ENCODE measurements around the gene FRMD4A.

The FRMD4A gene

GRCh38 chr10:14294347-14295059, 36.2 kb downstream of the FRMD4A start:
- no peak for DNase-seq (ENCODE audit: low read depth, low spot score)

DNA sequence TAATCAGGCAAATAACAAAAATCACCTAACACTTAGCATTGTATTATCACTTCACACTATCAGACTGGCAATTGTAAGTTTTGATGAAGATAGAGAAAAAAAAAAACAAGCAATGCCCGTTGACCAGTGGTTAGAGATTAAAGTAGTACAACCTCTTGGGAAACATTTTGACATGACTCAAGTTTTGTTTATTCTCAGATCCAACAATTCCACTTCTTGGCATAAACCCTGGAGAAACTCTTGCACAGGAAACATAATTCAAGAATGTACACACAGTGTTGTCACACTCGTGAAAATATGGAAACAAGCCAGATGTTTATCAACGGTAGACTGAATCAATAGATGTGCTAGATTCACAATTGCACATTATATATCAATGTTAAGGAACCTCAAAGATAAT, 37.2 kb downstream of the FRMD4A start:
- no peak for DNase-seq (ENCODE audit: low read depth, low spot score)

DNA sequence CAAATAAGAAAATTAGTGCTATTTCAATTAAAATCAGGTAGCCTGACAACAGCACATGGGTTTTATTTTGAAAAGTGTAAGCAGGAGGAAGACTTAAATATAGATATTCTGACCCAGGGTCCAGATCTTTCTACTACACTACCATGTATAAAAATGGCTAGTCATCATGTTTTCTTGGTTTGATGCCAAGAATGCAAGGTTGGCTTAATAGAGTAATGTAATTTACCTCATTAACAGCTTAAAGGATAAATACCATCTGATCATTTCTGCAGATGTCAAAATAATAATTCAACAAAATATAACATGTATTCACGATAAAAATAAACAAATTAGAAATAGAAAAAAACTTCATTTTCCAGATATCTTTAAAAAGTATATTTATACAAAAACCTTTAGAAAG, 39.4 kb downstream of the FRMD4A start:
- DNase-seq (ENCODE audit: low read depth, low spot score) = no peak

- no peak for DNase-seq (ENCODE audit: low read depth, low spot score)
These were observed 44.7 kb downstream of the FRMD4A start for GRCh38 chr10:14285941-14286560.

GRCh38 chr10:14282276-14282675, 48.4 kb downstream of the FRMD4A start:
- DNase-seq (ENCODE audit: low read depth, low spot score) = no peak

GRCh38 chr10:14278533-14278932, 52.2 kb downstream of the FRMD4A start:
- no peak for DNase-seq (ENCODE audit: low read depth, low spot score)

DNA sequence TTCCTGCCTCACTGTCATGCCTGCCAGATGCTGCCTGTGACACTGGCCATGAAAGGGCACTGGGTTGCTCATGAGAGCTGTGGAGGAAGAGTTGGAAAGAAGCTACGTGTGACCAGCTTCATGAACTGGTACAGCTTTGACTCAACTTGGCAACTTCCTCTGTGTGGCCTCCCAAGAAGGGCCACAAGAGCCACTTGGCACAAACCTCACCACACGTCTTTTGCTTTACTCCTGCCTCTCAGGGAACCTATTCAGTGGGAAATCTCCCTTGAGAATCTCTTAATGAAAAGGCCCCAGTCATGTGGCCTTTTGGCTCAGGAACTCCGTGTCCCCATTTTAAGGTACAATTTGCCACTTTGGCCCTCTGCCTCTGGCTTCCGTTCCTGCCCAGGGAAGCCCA, 54.5 kb downstream of the FRMD4A start:
- DNase-seq (ENCODE audit: low read depth, low spot score) = no peak

DNA sequence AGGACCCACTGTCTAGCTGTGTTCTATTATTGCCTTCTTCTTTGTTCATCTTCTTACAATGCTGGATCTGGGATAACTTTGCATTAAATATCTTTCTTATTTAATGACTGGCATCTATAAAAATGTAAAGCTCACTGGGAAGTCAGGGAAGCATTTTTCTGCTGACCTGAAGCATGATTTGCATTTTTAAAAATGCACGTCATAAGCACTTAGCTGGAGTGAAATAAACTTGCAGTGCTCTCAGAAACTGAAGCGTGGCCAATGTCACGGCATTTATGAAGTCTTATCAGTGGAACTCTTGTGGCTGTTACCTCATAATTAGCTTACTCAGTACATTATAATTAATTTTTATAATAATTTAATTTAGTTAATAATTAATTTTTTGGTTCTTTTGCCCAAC, 59.1 kb downstream of the FRMD4A start:
- no peak for DNase-seq (ENCODE audit: low read depth, low spot score)

DNA sequence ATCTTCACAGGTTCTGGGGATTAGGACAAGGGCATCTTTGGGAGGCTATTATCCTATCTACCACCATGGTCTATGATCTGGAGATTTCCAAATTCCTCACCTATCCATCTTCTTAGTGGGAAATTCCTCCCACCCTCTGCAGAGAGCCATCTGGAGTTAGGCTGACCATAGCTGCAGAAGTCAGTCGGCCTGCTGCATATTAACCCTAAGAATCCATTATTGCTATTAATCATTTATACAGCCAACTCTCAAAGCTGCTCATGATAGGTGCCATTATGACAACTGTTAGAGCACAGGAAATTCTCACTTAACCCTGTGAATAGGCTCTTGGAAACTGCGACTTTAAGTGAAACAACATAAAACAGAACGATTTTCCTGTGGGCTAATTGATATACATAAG, 60.4 kb downstream of the FRMD4A start:
- no peak for DNase-seq (ENCODE audit: low read depth, low spot score)

GRCh38 chr10:14265709-14266108, 65.0 kb downstream of the FRMD4A start:
- no peak for DNase-seq (ENCODE audit: low read depth, low spot score)

GRCh38 chr10:14262836-14263425, 67.8 kb downstream of the FRMD4A start:
- DNase-seq (ENCODE audit: low read depth, low spot score) = no peak

DNA sequence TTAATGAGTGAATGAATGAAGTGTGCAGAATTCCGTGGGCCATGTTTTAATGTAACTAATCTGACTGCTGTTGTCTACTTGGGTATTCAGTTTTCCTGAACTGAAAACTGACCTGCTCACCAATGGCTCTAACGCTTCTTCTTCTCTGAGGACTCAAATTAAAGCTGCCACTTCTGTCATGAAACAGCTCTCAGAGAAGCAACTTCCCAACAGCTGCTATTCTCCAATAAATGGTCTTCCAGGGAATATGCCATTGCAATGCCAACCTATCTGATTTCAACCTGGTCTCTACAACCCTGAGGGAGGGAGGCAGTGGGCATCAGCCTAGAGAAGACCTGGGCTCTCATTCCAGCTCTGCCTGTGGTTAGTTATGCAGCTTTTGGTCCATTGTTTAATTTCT, 69.4 kb downstream of the FRMD4A start:
- DNase-seq (ENCODE audit: low read depth, low spot score) = no peak

GRCh38 chr10:14259696-14260566, 70.8 kb downstream of the FRMD4A start:
- DNase-seq (ENCODE audit: low read depth, low spot score) = no peak

DNA sequence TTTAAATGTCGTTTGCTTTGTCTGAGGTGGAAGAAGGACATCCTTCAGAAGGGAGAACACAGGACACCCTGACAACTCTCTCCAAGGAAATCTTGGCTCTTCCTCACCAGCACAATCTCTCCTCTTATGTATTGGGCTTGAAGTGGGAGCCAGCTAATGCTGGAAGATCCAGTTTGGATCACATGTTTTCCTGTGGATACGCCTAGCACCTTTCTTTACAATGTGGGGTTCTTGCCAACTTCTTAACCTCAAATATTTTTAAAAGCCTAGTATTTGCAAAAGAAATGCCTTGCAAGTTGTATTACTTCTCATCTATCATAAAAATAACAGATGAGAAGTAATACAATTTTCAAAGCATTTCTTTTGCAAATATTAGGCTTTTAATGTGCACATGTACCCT, 76.4 kb downstream of the FRMD4A start:
- no peak for DNase-seq (ENCODE audit: low read depth, low spot score)

GRCh38 chr10:14253711-14254110, 77.0 kb downstream of the FRMD4A start:
- DNase-seq (ENCODE audit: low read depth, low spot score) = no peak

- no peak for DNase-seq (ENCODE audit: low read depth, low spot score)
These were observed 77.6 kb downstream of the FRMD4A start for GRCh38 chr10:14253079-14253478.

GRCh38 chr10:14250496-14251076, 80.1 kb downstream of the FRMD4A start:
- no peak for DNase-seq (ENCODE audit: low read depth, low spot score)

DNA sequence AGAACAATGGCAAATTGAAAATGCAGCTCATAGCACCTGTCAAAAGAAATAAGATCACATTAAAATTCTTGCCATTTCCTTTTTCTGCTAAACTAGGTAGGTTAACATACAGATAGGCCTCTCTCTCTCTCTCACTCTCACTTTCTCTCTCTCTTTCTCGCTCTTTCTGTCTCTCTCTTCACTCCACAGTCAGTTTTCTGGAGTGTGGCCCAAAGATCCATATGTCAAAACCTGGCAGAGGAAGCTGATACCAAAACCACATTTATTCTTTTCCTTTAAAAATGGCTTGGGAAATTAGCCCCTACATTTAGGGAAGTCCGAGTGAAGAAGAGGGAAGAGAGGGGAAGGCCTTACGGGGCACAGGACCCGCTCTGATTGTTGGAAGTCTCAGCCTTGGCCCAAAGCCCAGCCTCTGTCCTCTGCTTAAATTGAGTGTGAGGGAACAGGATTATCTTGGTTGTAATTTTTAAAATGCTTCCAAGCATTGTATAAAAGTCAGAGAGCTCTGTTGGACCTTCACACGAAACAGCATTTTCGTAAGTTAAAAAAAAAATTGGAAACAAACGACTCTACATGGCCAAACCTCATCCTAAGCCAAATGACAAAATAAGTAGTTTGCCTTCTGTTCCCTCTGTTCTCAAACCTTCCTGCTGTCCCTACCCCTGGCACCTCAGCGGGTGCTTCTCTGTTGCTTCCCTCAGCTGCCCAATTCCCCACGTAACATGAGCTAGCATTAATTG, 83.2 kb downstream of the FRMD4A start:
- DNase-seq (ENCODE audit: low read depth, low spot score) = no peak

DNA sequence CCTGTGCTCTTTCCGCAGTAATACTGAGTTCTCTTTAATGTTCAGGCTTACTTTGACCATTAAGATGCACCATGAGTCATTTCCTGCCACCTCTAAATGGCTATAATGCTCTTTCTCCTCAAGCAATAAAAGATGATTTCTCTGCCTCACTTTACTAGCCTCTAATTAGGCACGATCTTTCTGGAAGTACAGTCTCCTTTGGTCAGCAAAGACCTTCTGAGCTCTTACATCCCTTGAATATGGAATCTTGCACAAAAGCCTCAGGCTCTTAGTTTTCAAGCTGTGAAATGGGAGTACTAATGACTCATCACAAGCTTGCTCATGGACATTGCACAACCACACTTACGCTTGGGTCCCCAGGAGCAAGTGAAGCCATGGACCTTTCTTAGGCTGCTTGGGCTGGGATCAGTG, 85.9 kb downstream of the FRMD4A start:
- no peak for DNase-seq (ENCODE audit: low read depth, low spot score)

- no peak for DNase-seq (ENCODE audit: low read depth, low spot score)
These were observed 86.6 kb downstream of the FRMD4A start for GRCh38 chr10:14244147-14244546.

- no peak for DNase-seq (ENCODE audit: low read depth, low spot score)
These were observed 87.5 kb downstream of the FRMD4A start for GRCh38 chr10:14243221-14243620.

Data from activated CD4-positive, CD25-positive, alpha-beta regulatory T cell treated with anti-CD3 and anti-CD28 coated beads, Interleukin-2, amount 50 U/mL, for 16 hours (primary cell).